Stimulated activated CD4-positive, alpha-beta T cell treated with anti-CD3 and anti-CD28 coated beads, Interleukin-1b, Interleukin-23, amount 100 ng/mL, for 1 hour (primary cell): ENCODE data around the gene POLR3E.
"Not testable (repeated sequence)": the region's sequence is repeated elsewhere in the genome, so short reads cannot be mapped to it uniquely, and the experiment has no call there.

Experiments used
- DNase-seq, 2 donors: peaks; one replicate each; pipeline ENCODE4 v3.0.0-alpha.2; 2020; ENCODE audit warnings: low read depth in 2 of 2

Gene POLR3E

GRCh38 chr16:22335668-22336246, 38.5 kb downstream of the POLR3E start:
- DNase-seq: no peak

- DNase-seq: no peak
These were observed 39.4 kb downstream of the POLR3E start for GRCh38 chr16:22336581-22336980.

DNA sequence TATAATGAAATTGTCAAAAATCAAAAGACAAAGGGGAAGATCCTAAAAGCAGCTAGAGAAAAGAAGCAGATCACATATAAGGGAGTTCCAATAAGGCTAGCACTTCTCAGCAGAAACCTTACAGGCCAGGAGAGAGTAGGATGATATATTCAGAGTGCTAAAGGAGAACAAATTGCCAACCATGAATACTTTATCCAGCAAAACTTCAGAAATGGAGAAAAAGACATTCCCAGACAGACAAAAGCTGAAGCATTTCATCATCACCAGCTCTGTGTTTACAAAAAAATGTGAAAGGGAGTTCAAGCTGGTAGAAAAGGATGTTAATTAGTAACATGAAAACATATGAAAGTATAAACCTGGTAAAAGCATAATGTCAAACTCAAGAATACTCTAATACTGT, 39.8 kb downstream of the POLR3E start:
- DNase-seq: no peak

GRCh38 chr16:22337849-22338635, 40.8 kb downstream of the POLR3E start:
- no peak for DNase-seq

- no peak for DNase-seq
These were observed 43.7 kb downstream of the POLR3E start for GRCh38 chr16:22340945-22341344.

- DNase-seq: no peak
These were observed 44.9 kb downstream of the POLR3E start for GRCh38 chr16:22342082-22342481.

- no peak for DNase-seq
These were observed 49.3 kb downstream of the POLR3E start for GRCh38 chr16:22346483-22346882.

DNA sequence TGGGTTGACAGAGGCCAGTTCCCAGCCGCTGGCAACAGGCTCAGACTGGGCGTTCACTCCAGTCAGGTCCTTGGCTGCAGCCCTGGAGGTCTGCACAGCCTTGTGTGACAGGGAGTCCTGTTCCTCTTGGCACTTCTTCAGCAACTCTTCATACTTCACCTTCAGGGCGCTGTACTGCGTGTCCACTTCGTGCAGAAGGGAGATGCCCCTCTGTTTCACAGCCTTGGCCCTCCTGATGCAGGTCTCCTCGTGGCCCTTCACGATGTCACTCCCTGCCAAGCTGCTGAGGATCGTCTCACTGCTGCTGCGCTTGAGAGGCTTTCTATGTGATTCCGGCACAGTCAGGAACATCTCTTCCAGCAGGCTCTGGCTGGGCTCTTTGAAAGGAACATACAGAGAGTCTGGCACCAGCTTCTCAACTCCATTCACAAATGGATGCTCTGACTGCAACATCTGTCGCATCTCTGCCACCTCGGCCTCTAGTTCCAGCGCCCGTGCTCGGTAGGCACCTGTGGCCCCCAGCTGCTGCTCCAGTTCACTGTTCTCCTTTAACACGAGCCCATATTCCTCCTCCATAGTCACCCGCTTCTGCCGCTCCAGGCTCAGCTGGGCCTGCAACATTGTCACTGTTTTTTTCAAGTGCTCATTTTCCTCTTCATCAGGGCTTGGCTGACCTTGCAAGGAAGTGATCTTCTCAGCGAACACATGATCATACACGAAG, 50.1 kb downstream of the POLR3E start:
- DNase-seq: no peak

DNA sequence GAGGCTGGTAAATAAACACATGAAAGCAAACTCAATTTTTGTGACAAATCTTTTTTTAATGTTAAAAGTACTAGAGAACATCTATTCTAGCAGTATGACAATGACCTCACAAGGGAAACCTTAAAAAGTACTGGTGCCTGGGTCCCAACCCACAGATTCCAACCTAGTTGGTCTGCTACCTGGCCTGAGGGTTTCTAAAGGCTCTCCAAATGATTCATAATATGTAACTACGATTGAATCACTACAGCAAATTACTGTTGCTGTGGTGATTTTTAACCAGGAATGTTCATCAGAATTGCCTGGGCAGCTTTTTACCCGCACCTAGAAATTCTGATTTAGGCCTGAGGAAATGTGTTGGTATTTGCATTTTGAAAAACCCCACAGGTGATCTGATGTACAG, 51.1 kb downstream of the POLR3E start:
- no peak for DNase-seq

GRCh38 chr16:22351017-22351416, 53.8 kb downstream of the POLR3E start:
- not testable (repeated sequence) for DNase-seq

- no peak for DNase-seq
These were observed 54.9 kb downstream of the POLR3E start for GRCh38 chr16:22352140-22352539.

DNA sequence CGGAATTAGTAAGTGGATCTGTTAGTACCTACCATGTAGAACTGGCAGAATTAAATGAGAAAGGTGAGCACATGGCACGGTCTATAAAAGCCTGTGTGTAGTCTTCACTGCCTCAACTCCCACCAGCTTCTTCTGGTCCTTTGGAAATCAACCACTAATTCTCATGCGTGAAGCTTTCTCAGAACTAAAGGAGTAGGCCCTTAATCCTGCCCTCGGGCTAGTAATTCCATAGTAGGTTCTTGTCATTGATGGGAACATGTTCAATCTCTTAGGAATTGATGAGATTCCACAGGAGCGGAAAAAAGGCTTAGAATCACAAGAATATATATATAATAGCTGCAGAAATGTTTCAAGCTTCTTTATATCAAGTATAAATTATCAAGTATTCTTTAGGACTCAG, 55.5 kb downstream of the POLR3E start:
- DNase-seq: no peak

GRCh38 chr16:22353191-22353919, 56.1 kb downstream of the POLR3E start:
- no peak for DNase-seq

DNA sequence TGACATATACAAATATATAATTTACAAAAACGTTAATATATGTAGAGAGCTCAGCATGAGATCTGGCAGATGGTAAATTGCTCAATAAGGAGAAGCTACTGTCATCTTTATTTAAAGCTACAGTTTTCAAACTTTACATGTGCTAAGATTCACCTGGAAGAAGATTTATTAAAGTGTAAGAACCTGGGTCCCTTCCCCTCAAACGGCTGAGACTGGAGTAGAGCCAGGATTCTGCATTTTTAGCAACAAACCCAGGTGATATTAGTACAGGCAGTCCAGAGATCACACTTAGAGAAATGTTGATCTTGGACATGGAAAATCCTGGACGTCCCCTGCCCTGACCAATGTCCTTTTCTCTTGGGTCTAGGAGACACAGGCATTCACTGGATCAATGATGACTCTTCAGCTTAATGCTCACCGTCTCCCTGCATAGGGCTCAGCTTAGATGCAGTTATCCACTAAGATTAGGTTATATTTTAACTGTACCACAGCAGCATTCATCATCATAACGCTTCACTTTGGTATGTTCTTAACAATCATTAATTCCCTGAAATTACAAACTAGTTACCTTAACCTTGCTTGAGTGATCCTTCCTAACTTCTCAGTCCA, 56.8 kb downstream of the POLR3E start:
- no peak for DNase-seq

DNA sequence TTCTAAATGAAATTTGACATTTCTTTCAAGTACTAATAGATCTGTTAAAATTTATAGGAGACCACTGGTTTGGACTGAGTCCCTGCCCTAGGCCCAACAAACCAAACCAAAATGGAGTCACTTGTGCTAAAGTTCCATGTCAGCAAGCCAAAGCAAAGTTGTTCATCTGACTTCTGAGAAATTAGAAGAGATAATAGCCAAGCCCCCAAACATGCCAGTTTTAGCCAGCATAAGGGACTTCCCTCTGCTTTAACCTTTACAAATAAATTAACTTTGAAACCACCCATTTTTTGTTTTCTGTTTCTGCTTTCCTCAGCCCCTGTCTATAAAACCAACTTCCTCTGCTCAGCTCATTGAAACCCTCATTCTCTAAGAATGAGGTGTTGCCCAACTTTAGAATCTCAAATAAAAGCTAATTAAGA, 58.3 kb downstream of the POLR3E start:
- DNase-seq: no peak

GRCh38 chr16:22356930-22357634, 59.9 kb downstream of the POLR3E start:
- DNase-seq: no peak

DNA sequence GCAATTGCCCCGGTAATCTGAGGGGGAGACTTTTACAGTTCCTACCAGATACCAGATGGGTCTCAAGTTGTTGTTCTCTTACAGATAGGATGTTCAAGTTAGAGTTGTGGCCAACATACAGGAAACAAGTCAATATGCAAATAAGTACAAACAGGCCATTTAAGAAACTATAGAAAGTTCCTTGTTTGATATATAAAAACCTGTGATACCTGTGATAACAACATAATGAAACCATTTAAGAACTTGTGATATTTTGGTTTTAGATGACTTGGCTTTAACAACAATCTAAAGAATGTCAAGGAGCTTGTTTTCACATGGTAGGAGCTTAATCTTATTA, 60.4 kb downstream of the POLR3E start:
- no peak for DNase-seq

DNA sequence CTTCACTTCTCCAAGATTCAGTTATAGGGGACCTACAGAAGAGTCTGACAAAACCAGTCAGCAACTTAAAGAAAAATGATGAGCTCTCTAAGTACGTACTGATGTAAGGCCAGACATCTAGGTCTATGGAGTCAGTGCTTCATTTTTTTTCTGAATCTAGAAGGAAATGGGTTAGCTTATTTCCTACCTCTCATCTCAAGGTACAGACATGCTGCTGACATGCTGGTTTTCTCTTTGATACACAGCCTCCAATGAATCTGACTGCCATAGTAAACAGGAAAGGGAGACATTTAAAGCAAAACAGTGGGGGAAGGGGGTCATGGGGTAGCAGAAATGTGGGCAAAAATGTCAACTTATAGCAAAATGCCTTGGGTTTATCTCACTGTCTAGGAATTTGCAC, 60.8 kb downstream of the POLR3E start:
- no peak for DNase-seq

DNA sequence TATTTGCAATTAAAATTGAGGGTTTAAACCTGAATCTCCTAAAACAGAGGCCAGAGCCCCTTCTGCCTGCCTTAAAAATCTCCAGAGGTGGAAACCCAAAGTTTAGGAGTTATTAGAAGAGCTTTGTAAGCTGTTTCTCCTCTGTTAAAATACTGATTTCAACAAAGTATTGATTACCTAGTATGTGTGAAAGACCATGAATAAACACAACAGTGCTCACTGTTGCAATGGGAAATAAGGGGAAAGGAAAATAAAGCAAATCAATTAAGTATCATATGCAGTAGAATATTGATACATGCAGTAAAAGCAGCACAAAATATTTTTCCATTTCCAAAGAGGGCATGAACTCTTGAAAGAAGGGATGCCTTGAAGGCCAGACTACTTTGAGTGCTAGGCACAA, 62.5 kb downstream of the POLR3E start:
- no peak for DNase-seq

DNA sequence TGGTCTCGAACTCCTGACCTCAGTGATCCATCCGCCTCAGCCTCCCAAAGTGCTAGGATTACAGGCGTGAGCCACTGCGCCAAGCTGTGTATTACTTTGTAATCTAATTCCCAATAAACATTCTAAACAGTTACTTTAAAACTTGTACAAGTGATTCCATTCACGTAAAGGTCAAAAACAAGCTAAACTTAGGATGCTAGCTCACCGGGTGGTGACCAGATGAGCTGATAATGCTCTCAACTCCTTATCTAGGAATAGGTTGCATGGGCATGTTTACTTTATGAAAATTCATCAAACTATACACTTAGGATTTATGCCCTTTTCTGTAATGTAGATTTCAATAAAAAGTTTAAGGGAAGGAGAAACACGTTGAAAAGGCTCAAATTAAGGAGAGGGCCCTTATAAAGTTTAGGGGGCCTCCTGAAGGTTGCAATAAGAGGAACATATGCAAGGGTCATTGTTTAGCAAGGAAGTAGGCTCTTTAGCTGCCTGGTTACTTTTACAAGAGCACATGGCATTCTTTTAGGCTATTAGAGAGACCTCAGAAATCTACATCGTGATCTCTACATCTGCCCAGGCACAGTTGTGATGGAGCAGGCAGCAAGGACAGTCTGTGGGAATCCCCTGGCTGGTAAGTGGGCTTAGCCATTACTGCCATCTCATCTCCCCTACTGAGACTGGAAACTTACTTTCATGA, 63.9 kb downstream of the POLR3E start:
- DNase-seq: no peak

DNA sequence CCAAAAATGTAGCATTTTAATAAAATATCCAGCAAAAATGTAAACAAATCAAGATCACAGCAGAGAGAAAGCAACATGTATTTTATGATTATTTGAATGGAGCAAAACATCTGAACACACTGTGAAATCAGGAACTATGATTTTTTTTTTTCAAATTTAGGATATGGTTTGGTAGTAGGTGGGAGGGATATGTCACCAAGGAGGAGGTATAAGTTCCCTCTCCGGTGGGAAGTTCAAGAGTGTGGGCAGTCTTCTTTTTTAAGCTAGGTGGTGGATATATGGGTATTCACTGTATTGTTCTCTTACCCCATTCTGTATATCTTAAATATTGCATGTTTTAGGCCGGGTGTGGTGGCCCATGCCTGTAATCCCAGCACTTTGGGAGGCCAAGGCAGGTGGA, 67.0 kb downstream of the POLR3E start:
- DNase-seq: no peak
